CD4-positive, alpha-beta T cell (primary cell): Measurements from ENCODE around the gene PLN. TPM values are rescaled to one million over a fixed set of nuclear protein-coding genes. Genes with fewer than 3 reads are reported as not detected.

ENCODE experiments used
- ATAC-seq: fragments of 200-7000 bp; cut with Tn5 transposase; one replicate; pipeline ENCODE4 v1.10.0; 2022; ENCODE audit warnings: mild to moderate bottlenecking; ENCODE audit not compliant: poor library complexity
- CTCF ChIA-PET: fragments of 350-600 bp; sonication (Branson Sonifier 250); formaldehyde crosslinking; loops from one replicate; lab custom pipeline; 2021; ENCODE audit warnings: antibody characterized with exemption, inconsistent platforms; lab: Charles Lee
- POLR2A ChIA-PET: fragments of 350-600 bp; sonication (Branson Sonifier 250); formaldehyde crosslinking; loops from one replicate; lab custom pipeline; 2021; ENCODE audit warnings: antibody characterized with exemption, inconsistent platforms; lab: Charles Lee
- DNase-seq, 14 experiments: peaks; one replicate each; pipeline ENCODE4 v3.0.0-alpha.2; 2013 to 2020; ENCODE audit warnings: mixed read lengths in 2 of 14
- H3K27ac ChIP-seq, 2 donors: one replicate each; pipeline versions ENCODE4 v1.5.1 to v1.7.0; 2013; ENCODE audit warnings: low read length in 2 of 2, low read depth in 1 of 2, mild to moderate bottlenecking in 1 of 2
- H3K27me3 ChIP-seq, 2 experiments: 1 replicate in 1 of 2; 2 replicates in 1 of 2; pipeline versions ENCODE4 v1.6.1 to v1.7.0; 2013; ENCODE audit warnings: low read length in 2 of 2, control low read depth in 1 of 2, mild to moderate bottlenecking in 1 of 2, moderate library complexity in 1 of 2; ENCODE audit not compliant: insufficient read depth in 2 of 2, control insufficient read depth in 1 of 2
- H3K36me3 ChIP-seq: one replicate; pipeline ENCODE4 v1.6.1; 2013; ENCODE audit warnings: low read length, control low read depth; ENCODE audit not compliant: insufficient read depth
- H3K4me1 ChIP-seq: one replicate; pipeline ENCODE4 v1.6.1; 2013; ENCODE audit warnings: low read length, control low read depth; ENCODE audit not compliant: insufficient read depth
- H3K4me3 ChIP-seq: one replicate; pipeline ENCODE4 v1.5.1; 2013; ENCODE audit warnings: mild to moderate bottlenecking, low read length, moderate library complexity
- H3K9me3 ChIP-seq, 2 experiments: 1 replicate in 1 of 2; 2 replicates in 1 of 2; pipeline versions ENCODE4 v1.6.1 to v1.7.0; 2013; ENCODE audit warnings: low read length in 2 of 2, mild to moderate bottlenecking in 2 of 2, control low read depth in 1 of 2, moderate library complexity in 1 of 2; ENCODE audit not compliant: control insufficient read depth in 1 of 2, insufficient read depth in 1 of 2
- H3K27ac Mint-ChIP-seq: one replicate; pipeline ENCODE4 v1.8.0; 2020; ENCODE audit warnings: mixed read lengths
- H3K27me3 Mint-ChIP-seq: one replicate; pipeline ENCODE4 v1.8.0; 2021; ENCODE audit warnings: mixed read lengths
- H3K36me3 Mint-ChIP-seq: one replicate; pipeline ENCODE4 v1.8.0; 2021; ENCODE audit warnings: low read depth, mixed read lengths
- H3K4me1 Mint-ChIP-seq: one replicate; pipeline ENCODE4 v1.8.0; 2021; ENCODE audit warnings: low read depth, mixed read lengths
- H3K4me3 Mint-ChIP-seq: one replicate; pipeline ENCODE4 v1.8.0; 2020; ENCODE audit warnings: mild to moderate bottlenecking, mixed read lengths
- H3K9me3 Mint-ChIP-seq: one replicate; pipeline ENCODE4 v1.8.0; 2020; ENCODE audit warnings: mixed read lengths
- intact Hi-C, 2 experiments: fragments of 100-400 bp; cut with DNase I in 1 of 2; cut with micrococcal nuclease in 1 of 2; formaldehyde crosslinking; loops; one replicate each; pipeline versions ENCODE4 v1.15.1 to v1.9.0; 2023 to 2025; cut with DNase I, micrococcal nuclease
- total RNA-seq, 174 experiments: library from RNA in 2 of 174; stranded (reverse) in 2 of 174; gene quantifications; one replicate each; pipeline ENCODE4 v1.2.3 and lab custom pipeline; 2021 to 2026
- TF ChIP-seq, protein P1 (sequence below): fragments of 200-600 bp; IDR thresholded peaks from one replicate; pipeline ENCODE4 v1.8.0; 2022; ENCODE audit warnings: antibody characterized with exemption, mild to moderate bottlenecking

PLN gene
- total RNA-seq, 2 experiments from 2014 or later, result not detected

DNA sequence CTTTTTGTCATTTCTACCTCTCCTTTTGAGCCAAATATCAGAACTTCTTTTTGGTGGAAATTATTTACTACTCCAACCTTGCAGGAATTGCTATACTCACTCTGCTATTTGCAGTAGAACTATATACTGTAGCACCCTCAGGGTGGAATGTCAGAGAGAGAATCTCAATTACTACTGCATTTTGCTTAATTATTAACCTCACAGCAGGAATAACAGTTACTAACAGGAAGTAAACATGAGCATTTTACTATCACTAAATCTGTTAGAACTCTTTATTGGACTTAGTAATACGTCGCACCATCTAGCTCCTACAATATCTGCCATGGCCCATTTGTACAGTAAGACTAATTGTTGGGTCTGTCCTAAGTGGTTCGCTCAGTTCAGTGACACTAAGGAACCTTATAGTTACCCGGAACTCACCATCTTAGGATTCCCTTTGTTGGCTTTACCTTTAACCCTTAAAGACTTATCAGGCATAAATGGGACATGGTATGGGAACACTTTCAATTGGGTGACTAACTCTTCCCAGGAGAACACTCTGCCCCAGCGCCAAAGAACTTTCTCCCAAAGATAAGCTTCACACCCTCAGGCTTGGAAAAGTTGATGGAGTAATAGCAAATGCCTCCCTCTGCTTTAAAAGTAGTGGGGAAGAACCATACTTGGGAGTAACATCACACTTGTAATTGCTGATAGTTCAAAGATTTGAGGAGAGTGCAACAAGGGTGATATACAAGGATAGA lies 38.8 kb downstream of the PLN start:
- ATAC-seq, result no peak
- ChIA-PET POLR2A (no interaction called here), CTCF (interaction anchor here (0.6 kb wide), 1 partner anchor 21 kb away, joined by 3 read pairs; no protein-coding TSS in a partner anchor)
- TF ChIP-seq, protein P1, sequence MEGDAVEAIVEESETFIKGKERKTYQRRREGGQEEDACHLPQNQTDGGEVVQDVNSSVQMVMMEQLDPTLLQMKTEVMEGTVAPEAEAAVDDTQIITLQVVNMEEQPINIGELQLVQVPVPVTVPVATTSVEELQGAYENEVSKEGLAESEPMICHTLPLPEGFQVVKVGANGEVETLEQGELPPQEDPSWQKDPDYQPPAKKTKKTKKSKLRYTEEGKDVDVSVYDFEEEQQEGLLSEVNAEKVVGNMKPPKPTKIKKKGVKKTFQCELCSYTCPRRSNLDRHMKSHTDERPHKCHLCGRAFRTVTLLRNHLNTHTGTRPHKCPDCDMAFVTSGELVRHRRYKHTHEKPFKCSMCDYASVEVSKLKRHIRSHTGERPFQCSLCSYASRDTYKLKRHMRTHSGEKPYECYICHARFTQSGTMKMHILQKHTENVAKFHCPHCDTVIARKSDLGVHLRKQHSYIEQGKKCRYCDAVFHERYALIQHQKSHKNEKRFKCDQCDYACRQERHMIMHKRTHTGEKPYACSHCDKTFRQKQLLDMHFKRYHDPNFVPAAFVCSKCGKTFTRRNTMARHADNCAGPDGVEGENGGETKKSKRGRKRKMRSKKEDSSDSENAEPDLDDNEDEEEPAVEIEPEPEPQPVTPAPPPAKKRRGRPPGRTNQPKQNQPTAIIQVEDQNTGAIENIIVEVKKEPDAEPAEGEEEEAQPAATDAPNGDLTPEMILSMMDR, result no peak
- Mint-ChIP-seq H3K4me1 (peaks cover 61% of the 10 kb centered on the region), H3K9me3 (no peaks in the 10 kb centered on the region), H3K36me3 (peaks cover 94% of the 10 kb centered on the region), H3K4me3 (no peak overlapping the region), H3K27me3 (no peaks in the 10 kb centered on the region), H3K27ac (peak overlapping the region; percentile 41)
- H3K27ac ChIP-seq, result no peak overlapping the region
- peaks cover 4% of the 10 kb centered on the region for H3K4me1 ChIP-seq
- H3K4me3 ChIP-seq, result no peak overlapping the region
- H3K27me3 ChIP-seq, result no peaks in the 10 kb centered on the region
- peaks cover 23% of the 10 kb centered on the region for H3K36me3 ChIP-seq
- intact Hi-C loops, result no loop called here
- peaks cover 0 to 4% of the 10 kb centered on the region in 2 experiments for H3K9me3 ChIP-seq
- no peak for DNase-seq

DNA sequence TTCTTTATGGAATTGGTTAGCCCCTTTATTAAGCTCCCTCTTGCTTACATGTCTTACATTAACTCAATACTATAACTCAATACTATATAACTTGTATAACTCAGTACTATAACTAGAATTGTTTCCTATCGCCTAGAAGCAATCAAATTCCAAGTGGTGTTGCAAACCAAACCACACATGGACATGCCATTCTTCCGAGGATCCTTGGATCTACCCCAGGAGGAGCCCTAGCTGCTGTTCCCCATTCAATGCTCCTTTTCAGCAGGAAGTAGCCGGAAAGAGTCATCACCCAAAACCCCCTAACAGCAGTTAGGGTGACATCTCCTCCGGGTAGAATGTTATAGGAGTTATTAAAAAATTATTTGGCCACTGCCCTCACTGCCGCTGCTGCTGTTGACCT lies 40.5 kb downstream of the PLN start:
- Mint-ChIP-seq H3K27ac (peak overlapping the region; percentile 48), H3K4me3 (no peak overlapping the region), H3K9me3 (no peaks in the 10 kb centered on the region), H3K4me1 (peaks cover 72% of the 10 kb centered on the region), H3K36me3 (peaks cover 90% of the 10 kb centered on the region), H3K27me3 (no peaks in the 10 kb centered on the region)
- Histone ChIP-seq H3K4me3 (no peak overlapping the region), H3K4me1 (peaks cover 4% of the 10 kb centered on the region), H3K27ac (no peak overlapping the region), H3K36me3 (peaks cover 13% of the 10 kb centered on the region), H3K9me3 (no peaks in the 10 kb centered on the region), H3K27me3 (no peaks in the 10 kb centered on the region)
- ChIA-PET CTCF (no interaction called here), POLR2A (no interaction called here)
- DNase-seq (no peak), ATAC-seq (no peak)
- TF ChIP-seq, protein P1, result no peak
- intact Hi-C loops, result no loop called here

DNA sequence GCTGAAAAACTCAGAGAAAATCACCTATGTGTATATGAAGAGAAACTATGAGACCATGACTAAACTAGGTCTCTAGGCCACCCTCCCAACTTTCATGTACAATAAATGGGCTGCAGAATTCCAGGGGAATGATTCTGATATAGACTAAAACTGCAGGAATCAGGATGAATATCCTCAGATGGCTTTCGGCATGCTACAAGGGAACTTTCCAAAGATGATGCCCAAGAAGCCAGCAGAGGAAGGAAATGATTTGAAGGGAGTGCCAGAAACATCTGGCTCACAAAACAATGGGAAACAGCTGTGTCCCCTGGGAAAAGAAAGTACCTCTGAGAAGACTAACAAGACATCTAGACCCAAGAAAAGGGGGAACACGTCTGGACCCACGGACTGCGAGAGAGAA lies 41.1 kb downstream of the PLN start:
- H3K36me3 Mint-ChIP-seq, result peaks cover 90% of the 10 kb centered on the region
- no peak overlapping the region for H3K4me3 ChIP-seq
- TF ChIP-seq, protein P1, result no peak

More for the DNA sequence above, 41.1 kb downstream of the PLN start:
- Histone ChIP-seq H3K36me3 (peaks cover 13% of the 10 kb centered on the region), H3K9me3 (no peaks in the 10 kb centered on the region), H3K27ac (no peak overlapping the region), H3K4me1 (peaks cover 4% of the 10 kb centered on the region), H3K27me3 (no peaks in the 10 kb centered on the region)
- Mint-ChIP-seq H3K9me3 (no peaks in the 10 kb centered on the region), H3K4me1 (peaks cover 78% of the 10 kb centered on the region), H3K4me3 (no peak overlapping the region), H3K27me3 (no peaks in the 10 kb centered on the region), H3K27ac (peak overlapping the region; percentile 48)
- CTCF ChIA-PET, result no interaction called here
- POLR2A ChIA-PET, result no interaction called here
- intact Hi-C loops, result no loop called here
- no peak for DNase-seq
- no peak for ATAC-seq
